Esophagus muscularis mucosa (tissue), 3 donors: ENCODE data around the gene UBAP1.

Experiments used
- POLR2A ChIP-seq: fragments of 450-650 bp; IDR thresholded peaks from one replicate; pipeline ENCODE4 v1.6.1; 2017; ENCODE audit warnings: antibody characterized with exemption, moderate library complexity, mild to moderate bottlenecking, low read depth
- TF ChIP-seq, protein P1 (sequence below), 3 experiments: fragments of 200-600 bp in 2 of 3; fragments of 450-650 bp in 1 of 3; sonication (generic) in 2 of 3; IDR thresholded peaks; one replicate each; pipeline ENCODE4 v1.5.1; 2017 to 2019; ENCODE audit warnings: antibody characterized with exemption in 3 of 3, mild to moderate bottlenecking in 2 of 3, moderate library complexity in 1 of 3

DNA sequence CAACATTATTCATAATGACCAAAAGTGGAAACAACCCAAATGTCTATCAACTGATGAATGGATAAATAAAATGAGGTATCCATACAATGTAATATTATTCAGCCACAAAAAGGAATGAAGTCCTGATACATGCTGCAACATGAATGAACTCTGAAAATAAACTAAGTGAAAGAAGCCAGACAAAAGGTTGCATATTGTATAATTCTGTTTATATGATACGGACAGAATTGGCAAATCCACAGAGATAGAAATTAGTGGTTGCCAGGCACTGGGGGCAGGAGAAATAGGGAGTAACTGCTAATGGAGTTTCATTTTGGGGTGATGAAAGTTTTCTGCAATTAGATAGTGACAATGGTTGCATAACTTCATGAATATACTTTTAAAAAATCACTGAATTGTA, 103.3 kb downstream of the UBAP1 start:
- no peak for TF ChIP-seq POLR2A
- TF ChIP-seq, protein P1, sequence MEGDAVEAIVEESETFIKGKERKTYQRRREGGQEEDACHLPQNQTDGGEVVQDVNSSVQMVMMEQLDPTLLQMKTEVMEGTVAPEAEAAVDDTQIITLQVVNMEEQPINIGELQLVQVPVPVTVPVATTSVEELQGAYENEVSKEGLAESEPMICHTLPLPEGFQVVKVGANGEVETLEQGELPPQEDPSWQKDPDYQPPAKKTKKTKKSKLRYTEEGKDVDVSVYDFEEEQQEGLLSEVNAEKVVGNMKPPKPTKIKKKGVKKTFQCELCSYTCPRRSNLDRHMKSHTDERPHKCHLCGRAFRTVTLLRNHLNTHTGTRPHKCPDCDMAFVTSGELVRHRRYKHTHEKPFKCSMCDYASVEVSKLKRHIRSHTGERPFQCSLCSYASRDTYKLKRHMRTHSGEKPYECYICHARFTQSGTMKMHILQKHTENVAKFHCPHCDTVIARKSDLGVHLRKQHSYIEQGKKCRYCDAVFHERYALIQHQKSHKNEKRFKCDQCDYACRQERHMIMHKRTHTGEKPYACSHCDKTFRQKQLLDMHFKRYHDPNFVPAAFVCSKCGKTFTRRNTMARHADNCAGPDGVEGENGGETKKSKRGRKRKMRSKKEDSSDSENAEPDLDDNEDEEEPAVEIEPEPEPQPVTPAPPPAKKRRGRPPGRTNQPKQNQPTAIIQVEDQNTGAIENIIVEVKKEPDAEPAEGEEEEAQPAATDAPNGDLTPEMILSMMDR (IDR thresholded peaks at IDR 0.05) = no peak
